NCI-H1105 treated with DMSO at 0.1 percent for 48 hours (cell line): Measurements from ENCODE around the gene BORA.
"Not testable (repeated sequence)": the region's sequence is repeated elsewhere in the genome, so short reads cannot be mapped to it uniquely, and the experiment has no call there.

Experiments
- DNase-seq: peaks from one replicate; lab custom pipeline; 2025; lab: John Stamatoyannopoulos, UW

Gene BORA

DNA sequence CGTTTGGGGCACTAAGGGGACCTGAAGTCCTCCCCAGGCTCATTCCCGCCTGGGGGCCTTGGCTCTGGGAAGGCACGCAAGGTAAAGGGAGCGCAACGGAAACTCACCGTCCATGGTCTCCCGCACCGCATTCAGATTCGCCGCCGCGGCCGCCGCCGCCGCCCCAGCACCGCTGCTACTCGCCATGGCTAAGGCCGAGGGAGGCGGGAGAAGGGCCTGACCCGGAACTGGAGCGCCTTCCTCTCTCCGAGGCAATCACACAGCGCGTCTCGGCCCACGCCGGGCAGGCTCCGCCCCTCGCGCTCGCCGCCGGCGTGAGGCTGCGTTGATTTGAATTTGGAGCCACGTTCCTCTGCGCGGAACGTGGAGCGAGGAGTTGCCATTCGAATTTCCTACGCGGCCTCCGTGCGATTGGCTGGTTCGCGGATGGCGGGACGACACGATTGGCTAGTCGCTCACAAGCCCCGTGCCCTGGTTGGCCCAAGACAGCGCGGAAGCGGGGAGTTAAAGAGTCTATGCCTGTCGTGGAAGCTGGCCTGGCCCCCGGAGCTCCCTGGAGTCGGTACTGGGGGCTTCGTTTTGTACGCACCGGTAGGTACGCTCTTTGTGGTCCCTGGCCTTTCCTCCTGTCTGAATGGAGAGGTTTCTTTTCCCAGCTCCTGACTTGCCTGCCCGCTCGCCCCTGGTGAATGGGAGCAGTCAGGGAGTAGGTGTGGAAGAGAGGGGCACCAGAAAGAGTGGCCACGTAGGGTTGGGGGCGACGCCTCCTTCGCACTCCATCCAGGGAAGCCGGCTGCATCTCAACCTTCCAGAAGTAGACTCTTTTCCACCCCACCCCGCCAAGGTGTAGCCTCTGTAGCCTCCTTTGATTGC lies at the start of gene BORA, which contains the start of gene MZT1:
TSS of gene BORA (plus strand) at position 507 of the 873 bp plus-strand sequence. CDS start 1,018 bp downstream, outside the sequence.
TSS of gene MZT1 (minus strand) at position 213 of the 873 bp plus-strand sequence. CDS start at position 186, 27 bp downstream.
- peak; percentile 91 for DNase-seq

DNA sequence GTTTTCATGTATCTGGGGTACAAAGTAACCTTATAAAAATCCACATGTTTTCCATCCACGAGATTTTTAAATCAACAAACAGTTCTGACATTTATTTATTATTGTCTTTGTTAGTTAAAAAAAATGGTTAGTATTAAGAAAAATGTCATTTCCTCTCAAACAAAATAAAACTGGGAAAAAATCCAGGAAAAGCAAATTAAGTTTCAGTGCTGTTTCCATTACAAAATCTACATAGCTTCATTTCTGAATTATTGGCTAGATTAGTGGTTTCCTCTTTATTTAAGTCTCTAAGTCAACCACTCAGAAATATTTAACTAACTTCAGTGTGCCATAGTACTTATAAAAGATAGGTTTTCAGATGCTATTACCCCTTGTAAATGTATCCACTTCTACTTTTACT lies 49.4 kb upstream of the BORA start:
- no peak for DNase-seq

GRCh38 chr13:72680353-72680752 lies 47.4 kb upstream of the BORA start:
- DNase-seq, result no peak

- DNase-seq, result no peak
These were observed 41.0 kb upstream of the BORA start for GRCh38 chr13:72686766-72687165.

- DNase-seq, result no peak
These were observed 38.5 kb upstream of the BORA start for GRCh38 chr13:72689181-72689696.

GRCh38 chr13:72692884-72693514 lies 34.7 kb upstream of the BORA start:
- DNase-seq, result no peak

- DNase-seq, result no peak
These were observed 33.9 kb upstream of the BORA start for GRCh38 chr13:72693832-72694231.

DNA sequence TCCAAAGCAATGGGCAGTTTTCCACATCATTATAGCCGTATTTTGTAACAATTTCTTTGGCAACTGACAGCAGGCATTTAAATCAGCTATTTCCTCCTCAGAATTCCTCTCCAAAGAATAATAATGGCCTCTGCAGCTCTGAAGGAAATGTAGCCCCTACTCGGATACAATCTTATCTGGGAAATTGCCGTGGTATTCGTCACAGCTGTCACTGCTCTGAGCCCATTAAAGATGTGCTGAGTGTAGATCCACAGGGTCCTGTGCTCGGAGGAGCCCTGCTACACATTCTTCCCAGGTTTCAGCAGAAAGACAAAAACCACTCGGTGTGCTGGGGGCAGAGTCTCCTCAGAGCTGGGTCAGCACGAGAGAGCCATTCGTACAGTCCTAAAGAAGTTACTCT lies 33.4 kb upstream of the BORA start:
- DNase-seq, result no peak

GRCh38 chr13:72696579-72696978 lies 31.1 kb upstream of the BORA start:
- DNase-seq, result peak; percentile 28

DNA sequence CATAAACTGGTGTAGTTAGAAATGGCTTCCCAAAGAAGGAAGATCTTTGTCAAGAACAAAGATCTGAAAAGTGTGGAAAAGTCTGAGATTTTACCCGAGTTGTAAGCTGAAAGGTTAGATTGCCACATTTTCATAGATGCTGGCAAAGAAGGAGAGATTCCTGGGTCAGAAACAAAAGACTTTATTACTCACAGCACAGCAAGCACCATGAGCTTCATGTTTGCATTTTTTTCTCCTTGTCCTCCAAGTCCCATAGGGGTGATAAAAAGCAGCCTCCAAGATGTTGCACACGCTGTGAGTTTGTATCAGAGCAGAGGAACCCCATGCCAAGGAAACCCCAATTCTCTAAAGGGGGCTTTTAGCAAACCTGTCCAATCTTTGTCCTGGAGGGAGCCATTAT lies 29.6 kb upstream of the BORA start:
- DNase-seq, result no peak

GRCh38 chr13:72700509-72700908 lies 27.2 kb upstream of the BORA start:
- no peak for DNase-seq

DNA sequence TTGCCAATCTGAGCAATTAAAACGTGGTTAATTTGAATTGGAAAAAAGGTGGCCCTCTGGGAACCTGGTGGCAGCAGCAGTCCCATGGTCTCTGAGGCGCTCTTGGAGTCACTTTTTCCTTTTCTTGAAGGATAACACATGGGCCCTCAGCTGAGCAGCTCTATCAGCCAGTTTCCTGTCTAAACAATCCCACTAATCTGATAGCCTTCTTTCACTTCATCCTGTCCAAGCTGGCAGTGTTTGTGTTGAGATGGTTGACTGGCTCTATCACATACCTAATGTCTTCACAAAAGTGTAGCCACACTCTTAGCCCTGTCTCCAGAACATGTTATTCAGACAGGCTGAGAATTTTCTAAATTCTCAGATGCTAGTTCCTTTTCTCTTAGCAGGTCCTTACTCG lies 10.9 kb upstream of the BORA start:
- DNase-seq, result no peak

- not testable (repeated sequence) for DNase-seq
These were observed 1.5 kb upstream of the BORA start for GRCh38 chr13:72726185-72726584.

- peak; percentile 8 for DNase-seq
These were observed 852 bp upstream of the BORA start for GRCh38 chr13:72726726-72727416.

- DNase-seq, result no peak
These were observed 525 bp downstream of the BORA start for GRCh38 chr13:72728290-72728605.

DNA sequence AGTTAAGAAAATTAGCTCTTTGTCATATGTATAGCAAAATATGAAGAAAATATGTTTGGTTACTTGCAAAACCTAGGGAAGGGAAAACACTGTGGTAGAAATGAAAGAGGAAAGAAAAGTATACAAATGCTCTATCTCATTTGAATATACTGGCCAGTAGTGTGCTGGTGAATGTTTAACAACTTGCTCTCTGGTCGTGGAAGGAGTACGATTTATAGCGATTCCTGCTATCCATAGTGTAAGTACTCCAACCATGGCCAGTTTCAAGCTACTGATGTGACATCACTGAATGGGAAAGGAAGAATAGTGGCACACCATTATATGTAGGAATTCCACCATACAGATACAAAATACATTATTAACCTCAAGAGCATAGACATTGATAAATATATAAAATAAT lies 9.3 kb downstream of the BORA start:
- no peak for DNase-seq

- no peak for DNase-seq
These were observed 12.3 kb downstream of the BORA start for GRCh38 chr13:72740015-72740414.

DNA sequence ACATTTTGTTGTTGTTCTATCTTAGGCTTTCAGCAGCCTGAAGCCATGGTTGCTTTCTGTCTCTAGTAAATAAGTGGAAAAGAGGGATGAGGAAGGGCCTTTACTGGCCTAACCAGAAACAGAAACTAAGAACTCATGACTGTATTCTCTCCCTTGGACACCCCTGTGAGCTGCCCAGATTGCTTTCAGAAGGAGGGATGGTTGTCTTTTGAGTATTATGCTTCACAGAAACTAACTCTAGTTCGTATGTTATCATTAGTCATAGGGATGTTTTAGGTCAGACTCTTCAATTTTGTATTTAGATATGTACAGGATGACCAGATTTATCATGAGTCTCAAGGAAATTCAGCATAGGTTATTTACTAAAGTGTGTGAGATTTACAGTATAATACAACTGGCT lies 17.5 kb downstream of the BORA start:
- no peak for DNase-seq

- DNase-seq, result no peak
These were observed 23.5 kb downstream of the BORA start for GRCh38 chr13:72751220-72751619.

DNA sequence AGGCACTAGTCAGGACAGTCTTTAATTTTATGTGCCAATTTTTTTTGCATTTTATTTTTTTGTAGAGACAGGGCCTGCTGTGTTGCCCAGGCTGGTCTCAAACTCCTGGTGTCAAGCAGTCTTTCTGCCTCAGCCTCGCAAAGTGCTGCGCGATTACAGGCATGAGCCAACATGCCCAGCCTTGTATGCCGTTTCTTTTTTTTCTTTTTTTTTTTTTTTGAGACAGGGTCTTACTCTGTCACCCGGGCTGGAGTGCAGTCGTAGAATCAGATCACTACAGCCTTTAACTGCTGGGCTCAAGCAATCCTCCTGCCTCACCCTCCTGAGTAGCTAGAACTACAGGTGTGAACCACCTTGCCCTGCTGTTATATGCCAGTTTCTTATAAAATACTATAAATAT lies 26.4 kb downstream of the BORA start:
- peak; percentile 41 for DNase-seq

DNA sequence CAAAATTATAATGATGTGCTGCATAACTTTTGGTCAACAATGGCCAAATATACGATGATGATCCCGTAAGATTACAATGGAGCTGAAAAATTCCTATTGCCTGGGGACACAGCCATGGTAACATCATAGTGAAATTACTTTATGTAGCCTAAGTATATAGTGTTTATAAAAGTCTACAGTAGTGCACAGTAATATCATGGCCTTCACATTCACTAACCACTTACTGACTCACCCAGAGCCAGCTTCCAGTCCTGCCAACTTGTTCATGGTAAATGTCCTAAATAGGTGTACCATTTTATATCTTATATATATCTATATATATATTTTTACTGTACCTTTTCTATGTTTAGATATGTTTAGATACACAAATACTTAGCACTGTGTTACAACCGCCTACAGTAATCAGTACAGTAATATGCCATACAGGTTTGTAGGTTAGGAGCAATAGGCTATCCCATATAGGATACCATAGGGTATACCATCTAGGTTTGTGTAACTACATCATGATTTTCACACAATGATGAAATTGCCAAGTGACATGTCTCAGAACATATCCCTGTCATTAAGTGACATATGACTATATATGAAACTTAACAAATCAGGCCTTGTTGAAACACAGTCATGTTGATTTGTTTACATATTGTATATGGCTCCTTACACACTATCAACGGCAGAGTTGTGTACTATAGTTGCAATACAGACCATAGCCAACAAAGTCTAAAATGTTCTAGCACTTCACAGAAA lies 30.2 kb downstream of the BORA start:
- DNase-seq, result no peak

GRCh38 chr13:72760189-72760588 lies 32.5 kb downstream of the BORA start:
- no peak for DNase-seq
